UCSD-AML1 (cell line): Measurements from ENCODE around the gene DNAAF8.

Source experiments
- DNase-seq: peaks from one replicate; lab custom pipeline; 2025; ENCODE audit not compliant: unreplicated experiment; lab: John Stamatoyannopoulos, UW

Gene DNAAF8

DNA sequence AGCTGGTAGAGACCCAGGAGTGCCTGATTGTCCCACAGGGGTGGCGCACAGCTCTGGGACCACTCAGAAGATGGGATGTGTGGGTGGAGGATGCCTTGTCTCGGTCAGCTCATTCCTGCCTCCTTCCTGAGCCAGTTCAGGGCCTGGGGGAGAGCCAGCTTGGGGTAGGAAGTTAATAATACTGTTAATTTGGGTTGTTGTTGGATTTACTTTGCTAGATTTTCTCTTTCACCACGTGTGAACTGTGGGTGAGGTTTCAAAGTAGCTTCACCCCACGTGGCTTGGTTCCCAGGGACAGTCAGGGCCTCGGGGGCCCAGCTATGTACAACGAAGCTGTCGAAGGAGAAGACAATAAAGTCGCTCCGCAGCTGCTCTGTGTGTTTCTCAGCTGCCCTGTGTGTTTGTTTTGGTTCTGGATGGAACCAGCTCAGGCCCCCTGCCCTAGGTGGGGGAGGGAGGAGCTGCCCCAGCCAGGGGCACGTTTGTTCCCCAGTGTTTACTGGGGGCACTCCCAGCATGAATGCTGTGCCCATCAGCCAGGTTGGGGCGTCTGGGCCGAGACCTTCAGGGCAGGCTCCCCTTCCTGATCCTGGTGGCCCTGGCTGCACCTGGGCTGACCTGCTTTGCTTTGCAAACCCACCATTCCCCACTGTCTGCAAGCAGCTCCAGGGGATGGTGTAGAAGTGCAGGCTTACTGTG lies 38.7 kb upstream of the DNAAF8 start:
- no peak for DNase-seq

- DNase-seq: no peak
Observed at GRCh38 chr16:4696172-4696904, 38.0 kb upstream of the DNAAF8 start.

DNA sequence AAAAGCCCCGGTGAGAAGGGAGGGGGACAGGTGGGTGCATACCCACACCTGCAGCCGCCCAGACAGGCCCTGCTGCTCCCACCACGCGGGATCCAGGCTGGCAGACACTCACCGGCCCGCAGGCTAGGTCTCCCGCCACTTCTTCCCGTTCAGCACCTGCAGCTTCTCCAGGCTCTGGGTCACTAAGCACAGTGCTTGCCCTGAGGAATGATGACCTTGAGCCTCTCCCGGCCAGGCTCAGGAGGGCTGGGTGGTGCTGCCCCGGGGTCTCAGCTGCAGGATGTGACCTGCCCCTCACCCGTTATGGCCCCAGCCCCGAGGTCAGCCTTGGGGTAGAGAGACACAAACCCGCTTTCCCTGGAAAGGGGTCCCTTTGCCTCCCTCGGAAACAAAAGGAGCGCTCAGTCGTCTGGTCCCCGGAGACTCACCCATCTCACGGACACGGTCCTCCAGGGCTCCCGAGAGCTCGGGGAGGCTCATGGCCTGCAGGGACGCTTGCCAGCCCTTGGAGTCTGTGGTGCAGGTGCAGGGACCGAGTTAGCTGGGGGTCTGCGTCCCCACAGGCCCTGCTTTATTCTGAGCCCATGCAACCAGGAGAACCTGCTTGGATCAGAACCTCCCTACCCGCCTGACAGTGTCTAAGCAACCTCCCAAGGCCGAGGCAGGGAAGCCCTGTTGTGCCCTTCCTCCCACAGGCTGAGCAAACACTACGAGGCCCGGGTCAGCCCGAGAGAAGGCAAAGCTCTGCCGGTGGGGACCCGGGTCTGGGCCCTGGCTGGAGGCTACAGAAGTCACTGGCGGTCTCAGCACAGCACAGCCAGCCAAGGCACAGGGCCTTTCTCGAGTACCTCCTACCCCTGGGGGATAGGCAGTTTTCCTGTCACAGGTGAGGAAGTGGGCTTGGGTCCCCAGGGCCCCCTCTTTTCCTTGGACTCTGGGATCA lies 37.2 kb upstream of the DNAAF8 start:
- DNase-seq: no peak

DNA sequence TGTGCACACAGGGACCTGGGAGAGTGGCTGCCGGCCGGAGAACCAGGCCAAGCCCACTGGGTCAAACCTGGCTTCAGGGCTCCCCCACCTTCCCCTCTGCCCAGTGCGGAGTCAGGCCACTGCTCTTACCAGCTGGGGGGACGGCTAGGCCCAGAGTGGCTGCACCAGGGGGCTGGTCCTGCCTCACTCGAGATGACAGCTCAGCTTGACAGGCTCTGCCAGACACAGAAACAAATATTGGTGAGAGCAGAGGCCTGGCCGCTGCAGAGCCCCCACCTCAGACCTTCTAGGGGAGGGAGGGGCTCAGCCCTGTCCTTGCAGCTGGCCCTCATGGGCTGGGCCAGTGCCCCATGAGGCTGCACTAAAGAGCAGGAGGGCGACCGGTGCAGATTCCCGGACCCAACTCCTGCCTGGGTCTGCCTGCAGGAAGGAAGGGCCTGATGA lies 36.5 kb upstream of the DNAAF8 start:
- no peak for DNase-seq

DNA sequence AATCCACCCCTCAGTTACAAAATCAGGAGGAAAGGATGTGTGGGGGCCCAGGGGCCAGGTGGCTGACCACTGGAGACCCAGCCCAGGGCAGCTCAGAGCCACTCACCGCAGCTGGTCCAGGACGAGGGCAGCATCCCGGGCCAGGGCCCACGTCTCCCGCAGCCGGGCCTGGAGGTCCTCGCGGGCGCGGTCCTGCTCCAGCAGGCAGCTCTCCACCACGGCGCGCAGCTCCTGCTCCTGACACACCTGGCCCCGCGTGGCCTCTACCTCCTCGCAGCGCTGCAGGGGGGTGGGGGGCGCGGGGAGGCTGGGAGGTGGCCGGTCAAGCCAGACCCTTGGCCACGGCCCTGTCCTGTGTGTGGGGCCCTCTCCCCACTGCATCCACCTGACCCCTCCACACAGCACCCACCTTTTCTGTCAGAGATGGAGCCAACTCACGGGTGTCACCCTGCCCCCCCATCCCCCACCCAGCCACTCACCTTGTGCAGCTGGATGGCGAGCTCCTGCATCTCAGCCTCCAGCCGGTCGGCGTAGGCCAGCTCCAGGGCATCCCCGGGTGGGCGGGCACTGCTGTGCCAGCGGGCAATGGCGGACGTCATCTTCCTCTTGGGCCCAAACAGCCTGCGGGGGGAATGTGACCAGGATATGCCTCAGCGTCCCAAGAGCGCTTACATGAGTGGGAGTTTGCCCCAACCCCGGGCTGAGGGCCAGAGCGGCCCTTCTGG lies 35.9 kb upstream of the DNAAF8 start:
- DNase-seq: no peak

GRCh38 chr16:4699046-4699556 lies 35.2 kb upstream of the DNAAF8 start:
- DNase-seq: no peak

GRCh38 chr16:4700380-4700996 lies 33.8 kb upstream of the DNAAF8 start:
- DNase-seq: no peak

GRCh38 chr16:4700997-4701743 lies 33.2 kb upstream of the DNAAF8 start:
- no peak for DNase-seq

DNA sequence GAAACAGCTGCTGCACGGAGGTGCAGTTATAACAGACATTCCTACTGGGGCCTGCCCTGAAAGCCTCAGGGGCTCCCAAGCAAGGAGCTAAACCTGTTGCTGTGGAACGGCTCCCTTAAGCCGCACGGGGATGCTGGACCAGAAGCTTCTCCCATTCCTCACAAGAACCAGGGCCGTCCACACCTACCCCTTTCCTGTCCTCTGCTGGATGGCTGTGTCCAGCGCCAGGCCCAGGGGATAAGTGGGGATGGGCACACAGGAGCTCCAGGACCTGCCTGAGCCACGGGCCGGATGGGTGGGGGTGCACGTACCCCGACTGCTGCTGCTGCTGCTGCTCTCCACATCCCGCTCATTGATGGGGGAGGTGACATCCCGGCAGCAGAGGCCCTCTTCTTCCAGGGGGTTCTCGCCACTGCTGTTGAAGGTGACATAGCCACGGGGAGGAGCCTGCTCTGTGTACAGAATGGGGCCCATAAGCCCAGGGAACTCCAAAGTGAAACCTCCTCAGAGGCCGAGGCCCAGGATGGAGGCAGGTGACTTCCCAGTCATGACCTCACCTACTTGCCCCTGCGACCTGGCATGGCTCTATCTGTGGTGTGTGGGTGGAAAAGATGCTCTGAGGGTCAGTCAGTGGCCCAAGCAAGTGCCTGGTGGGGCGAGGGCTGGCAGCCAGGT lies 32.4 kb upstream of the DNAAF8 start:
- DNase-seq: no peak

DNA sequence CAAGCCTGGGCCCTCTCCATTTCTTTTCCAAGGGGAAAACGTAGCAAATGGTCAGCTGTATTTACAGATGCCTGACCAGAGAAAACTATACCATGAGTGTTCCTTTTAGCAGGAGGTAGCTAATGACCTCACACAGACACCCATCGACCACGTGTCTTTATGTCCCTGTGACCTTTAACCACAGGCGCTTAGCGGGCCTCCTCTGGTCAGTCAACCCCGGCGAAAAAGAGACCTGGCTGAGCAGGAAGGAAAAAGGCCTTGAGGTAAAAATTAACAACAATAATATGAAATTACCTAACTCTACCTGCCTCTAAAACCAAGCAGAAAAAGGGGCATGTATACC lies 31.9 kb upstream of the DNAAF8 start:
- DNase-seq: no peak

DNA sequence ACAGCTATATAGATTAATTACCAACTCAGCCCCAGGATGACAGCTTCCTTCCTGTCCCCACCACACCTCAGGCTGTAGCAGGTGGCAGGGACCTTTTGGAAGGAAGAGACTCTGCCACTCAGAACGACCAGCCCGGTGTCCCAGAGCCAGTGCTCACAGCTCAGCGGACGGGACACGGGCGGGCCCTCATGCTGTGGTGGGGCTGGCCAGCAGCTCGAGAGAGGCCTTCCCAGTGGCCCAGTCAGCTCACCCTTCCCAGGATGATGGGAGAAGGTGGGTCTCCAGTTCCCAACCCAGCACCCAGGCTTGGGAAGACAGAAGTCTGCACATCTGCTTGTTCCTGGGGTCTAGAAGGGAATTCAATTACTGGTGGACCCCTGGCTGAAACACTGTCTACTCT lies 30.4 kb upstream of the DNAAF8 start:
- no peak for DNase-seq

DNA sequence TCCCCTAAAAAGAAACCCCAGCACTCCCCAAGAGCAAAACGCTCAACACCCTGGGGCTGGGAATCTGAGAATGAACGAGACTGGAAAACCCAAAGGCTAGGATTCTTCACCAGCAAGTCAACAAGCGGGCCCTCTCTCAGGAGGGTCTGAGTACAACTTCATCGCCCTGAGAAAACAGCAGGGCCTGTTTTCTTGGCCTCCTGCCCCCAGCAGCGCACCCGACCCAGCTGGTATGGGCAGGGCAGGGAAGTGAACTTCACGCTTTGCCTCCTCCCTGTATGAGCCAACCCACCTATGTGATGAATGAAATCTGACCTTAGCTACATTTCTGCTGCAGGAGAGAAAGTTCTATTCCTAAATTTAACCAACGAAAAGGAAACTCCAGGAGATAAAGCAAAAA lies 29.8 kb upstream of the DNAAF8 start:
- DNase-seq: no peak

- DNase-seq: no peak
Observed at GRCh38 chr16:4704913-4705312, 29.4 kb upstream of the DNAAF8 start.

DNA sequence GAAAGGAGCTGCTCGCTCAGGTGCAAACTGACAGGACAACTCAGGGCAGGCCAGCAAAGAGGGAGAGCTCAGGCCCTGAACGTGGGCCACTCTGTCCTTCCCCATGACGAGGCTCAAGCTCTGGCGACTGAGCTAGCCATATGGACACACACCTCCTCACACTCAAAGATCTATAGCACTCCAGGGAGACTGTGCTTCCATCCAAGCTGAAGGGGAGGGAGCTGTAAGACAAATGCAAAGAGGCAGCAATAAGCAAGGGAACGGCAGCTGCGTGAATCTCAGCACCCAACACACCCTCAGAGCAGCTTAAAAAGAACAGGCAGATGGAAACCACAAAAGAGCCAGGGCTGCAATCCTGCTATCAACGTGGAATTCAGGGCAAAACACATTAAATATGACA lies 27.5 kb upstream of the DNAAF8 start:
- no peak for DNase-seq

DNA sequence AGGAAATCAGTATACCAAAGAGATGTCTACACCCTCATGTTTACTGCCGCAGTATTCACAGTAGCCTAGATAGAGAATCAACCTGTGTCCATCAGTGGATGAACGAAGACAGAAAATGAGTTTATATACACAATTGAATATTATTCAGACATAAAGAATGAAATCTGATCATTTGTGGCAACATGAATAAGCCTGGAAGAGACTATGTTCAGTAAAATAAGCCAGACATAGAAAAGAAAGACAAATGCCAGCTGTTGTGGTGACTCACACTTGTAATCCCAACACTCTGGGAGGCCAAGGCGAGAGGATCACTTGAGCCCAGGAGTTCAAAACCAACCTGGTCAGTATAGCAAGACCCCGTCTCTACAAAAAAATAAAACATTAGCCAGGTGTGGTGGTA lies 24.9 kb upstream of the DNAAF8 start:
- DNase-seq: no peak

DNA sequence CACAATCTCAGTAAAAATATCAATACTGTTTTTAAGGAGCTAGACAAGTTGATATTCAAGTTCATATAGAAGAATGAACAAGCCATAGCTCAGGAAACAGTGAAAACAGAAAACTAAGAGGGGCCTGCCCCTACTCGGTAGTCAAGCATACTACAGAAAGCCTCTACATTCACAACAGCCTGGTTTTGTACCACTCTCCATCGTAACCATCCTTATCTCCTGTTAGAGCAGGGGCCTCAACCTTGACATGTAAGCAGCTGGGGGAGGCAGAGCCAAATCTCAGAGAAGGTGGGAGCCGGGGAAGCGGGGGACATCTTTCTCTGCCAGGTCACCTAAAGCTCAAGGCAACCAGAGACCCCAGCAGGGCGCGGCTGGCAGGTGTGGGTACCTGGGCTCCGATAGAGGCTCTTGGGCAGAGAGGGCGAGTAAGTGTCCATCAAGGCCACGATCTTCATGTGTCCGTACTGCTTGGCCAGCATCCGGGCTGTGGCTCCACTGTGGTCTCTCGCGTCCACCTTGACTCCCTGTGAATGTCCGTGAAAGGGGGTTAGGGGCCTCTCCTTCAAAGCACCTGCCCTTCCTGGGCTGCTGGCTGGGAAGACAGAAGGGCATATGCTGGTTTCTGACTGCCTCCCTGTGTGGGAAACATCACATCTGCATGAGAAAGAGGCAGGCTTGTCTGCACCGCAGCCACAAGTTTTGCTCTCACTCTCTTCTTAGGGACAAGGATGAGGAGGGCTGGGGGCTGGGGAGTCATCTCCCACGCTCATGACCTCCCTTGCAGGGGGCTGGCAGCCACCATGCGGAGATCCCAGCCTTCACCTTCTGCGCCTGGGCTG lies 20.5 kb upstream of the DNAAF8 start:
- DNase-seq: no peak

DNA sequence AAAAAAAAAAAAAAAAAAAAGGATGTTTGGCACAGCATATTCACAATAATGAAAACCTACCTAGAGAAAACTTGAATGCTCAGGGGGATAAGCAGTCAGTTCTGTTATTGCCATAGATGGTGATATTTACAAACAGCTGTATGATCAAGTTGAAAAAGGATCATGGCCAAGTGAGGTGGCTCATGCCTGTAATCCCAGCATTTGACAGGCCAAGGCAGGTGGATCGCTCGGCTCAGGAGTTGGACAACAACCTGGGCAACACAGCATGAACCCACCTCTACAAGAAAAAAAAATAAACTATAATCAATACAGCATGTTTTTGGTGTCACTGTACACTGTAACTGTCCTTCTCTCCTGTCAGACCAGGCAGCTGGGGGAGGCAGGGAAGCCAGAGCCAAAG lies 19.3 kb upstream of the DNAAF8 start:
- no peak for DNase-seq

DNA sequence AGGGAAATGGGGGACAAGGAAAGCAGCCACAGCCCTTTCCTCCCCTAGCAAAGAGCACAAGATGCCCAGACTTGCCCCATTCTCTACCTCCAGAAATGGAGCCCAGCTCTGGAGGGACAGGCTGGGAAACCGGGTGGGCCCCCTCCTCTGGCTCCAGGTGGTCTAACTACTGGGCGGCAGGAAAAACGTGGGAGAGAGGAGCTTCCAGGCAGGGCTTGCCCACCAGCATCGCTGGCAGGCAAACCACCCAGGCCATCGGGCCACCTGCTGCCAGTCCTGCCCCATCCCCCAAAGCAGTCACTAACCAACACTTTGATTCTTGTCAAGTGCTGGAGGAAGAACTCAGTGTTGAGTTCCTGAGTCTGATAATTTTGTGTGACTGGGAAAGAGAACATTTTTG lies 15.9 kb upstream of the DNAAF8 start:
- DNase-seq: no peak
